GM18519 (cell line): ENCODE measurements around the gene CCDC124.
A peak's percentile ranks its signal among the peaks of the same experiment; 100 is the strongest.

Experiments used
- ATAC-seq: cut with Tn5 transposase; IDR thresholded peaks from one replicate; pipeline ENCODE4 v1.9.1; 2021; ENCODE audit warnings: mild to moderate bottlenecking, moderate library complexity; ENCODE audit not compliant: unreplicated experiment, low FRiP score

The CCDC124 gene

DNA sequence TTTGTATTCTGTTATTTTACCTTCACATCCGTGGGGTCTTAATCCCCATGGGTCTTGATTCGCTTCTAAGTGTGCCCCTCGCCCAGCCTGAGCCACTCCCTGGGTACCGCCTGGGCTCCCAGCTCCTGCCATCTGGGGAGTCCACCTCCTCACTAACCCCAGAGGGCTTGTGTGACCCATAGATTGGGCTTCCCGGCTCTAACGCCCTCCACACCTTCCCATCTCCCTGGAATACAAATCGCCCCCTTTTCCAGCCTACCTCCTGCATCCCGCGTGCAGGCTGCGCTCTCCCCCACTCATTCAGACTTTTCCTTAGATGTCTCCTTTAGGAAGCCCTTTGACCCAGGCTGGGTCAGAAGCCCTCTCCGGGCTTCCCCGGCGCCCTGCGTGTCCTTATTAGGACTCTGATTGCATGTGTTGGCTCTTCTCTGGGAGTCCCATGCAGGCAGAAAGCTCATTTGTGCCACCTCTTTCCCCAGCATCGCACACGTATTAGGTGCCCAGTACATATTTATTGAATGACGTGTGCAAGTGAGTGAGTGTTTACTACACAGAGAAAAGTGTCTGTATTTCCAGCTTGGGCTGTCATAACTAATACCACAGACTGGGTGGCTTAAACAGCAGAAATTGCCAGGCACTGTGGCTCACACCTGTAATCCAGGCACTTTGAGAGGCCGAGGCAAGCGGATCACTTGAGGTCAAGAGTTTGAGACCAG is 757 bp downstream of the CCDC124 start:
- ATAC-seq, result no peak

DNA sequence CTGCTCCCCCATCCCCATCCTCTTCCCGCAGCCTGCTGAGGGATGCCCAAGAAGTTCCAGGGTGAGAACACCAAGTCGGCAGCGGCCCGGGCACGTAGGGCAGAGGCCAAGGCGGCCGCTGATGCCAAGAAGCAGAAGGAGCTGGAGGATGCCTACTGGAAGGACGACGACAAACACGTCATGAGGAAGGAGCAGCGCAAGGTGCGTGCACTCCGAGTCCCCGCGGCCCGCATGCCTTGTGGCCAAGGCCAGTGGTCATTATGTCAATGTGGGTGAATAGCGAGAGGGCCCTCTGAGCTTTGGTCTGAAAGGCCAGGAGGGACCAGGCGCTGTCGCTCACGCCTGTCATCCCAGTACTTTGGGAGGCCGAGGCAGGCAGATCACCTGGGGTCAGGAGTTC is 3.6 kb downstream of the CCDC124 start:
- ATAC-seq, result no peak

DNA sequence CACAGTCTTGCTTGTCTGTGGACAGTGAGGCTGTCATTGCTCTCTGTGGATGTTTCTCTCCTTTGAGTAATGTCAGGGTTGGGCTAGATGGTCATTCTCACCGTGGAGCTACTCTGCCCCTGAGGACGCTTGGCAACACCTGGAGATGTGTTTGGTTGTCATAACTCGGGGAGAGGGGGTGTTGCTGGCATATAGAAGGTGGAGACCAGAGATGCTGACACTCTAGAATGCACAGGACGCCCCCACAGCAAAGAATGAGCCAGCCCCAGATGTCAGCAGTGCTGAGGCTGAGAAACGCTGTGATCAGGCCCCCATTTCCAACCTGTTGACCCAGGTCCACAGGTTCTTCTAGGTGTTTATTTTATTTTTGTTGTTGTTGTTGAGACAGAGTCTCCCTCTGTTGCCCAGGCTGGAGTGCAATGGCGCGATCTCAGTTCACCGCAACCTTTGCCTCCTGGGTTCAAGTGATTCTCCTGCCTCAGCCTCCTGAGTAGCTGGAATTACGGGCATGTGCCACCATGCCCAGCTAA is 4.6 kb downstream of the CCDC124 start:
- no peak for ATAC-seq

DNA sequence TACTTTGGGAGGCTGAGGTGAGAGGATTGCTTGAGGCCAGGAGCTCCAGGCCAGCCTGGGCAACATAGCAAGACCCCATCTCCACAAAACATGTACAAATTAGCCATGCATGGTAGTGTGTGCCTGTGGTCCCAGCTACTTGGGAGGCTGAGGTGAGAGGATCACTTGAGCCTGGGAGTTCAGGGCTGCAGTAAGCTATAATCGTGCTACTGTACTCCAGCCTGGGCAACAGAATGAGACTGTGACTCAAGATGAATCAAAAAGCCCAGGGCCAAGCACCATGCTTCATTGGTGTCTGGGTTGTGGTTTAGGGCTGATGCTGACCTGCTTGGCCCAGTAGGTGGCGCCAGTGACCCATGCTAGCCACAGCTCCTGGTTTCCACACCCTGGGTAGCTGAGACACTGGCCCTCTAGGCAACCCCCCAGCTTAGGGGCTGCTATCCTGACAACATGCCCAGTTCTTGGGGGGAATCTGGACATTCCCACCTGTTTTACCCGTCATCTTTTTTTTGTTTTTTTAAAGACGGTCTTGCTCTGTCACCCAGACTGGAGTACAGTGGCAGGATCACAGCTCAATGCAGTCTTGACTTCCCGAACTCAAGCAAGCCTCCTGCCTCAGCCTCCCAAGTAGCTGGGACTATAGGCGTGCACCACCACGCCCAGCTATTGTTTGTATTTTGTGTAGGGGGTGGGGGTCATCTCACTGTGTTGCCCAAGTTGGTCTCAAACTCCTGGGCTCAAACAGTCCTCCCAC is 5.5 kb downstream of the CCDC124 start:
- ATAC-seq, result no peak

DNA sequence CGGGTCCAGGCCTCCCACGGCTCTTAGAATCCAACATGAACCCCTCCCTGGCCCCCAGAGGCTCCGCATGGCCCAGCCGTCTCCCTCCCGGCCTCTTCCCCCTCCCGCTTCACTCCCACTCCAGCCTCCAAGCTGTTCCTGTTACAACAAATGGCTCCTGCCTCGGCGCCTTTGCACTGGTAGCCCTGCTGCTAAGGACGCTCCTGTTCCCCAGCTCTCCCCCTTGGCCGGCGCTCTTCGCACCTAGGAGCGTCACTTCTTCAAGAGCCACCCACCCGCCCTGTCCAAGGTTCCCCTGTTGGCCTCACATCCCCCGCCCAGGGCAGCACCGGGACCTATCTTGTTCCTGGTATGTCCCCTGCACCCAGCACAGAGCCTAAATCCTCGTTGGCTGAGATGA is 9.4 kb downstream of the CCDC124 start:
- ATAC-seq, result no peak

DNA sequence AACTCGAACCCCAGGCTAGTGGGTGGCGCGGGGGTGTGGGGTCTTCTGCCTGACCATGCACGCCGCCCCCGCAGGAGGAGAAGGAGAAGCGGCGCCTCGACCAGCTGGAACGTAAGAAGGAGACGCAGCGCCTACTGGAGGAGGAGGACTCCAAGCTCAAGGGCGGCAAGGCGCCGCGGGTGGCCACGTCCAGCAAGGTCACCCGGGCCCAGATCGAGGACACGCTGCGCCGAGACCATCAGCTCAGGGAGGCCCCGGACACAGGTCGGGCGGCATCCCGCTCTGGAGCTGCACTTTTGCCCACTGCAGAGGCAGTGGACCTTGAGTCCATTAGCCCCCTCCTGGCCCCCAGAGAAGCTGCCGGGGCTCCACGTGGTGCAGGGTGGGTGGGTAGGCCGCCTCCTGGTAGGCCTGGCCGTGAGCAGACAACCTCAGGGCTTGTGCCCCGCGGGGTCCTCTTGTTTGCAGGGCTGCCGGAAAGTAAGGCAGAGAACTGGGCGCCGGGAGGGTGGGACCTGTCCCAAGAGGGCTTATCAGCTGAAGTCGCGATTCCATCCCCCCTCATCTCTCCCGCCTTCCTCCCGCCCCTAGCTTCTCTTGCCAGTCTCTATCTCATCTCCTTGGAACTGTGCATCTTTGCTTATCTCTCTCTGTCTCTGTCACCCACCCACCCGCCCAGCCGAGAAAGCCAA is 9.9 kb downstream of the CCDC124 start:
- no peak for ATAC-seq

DNA sequence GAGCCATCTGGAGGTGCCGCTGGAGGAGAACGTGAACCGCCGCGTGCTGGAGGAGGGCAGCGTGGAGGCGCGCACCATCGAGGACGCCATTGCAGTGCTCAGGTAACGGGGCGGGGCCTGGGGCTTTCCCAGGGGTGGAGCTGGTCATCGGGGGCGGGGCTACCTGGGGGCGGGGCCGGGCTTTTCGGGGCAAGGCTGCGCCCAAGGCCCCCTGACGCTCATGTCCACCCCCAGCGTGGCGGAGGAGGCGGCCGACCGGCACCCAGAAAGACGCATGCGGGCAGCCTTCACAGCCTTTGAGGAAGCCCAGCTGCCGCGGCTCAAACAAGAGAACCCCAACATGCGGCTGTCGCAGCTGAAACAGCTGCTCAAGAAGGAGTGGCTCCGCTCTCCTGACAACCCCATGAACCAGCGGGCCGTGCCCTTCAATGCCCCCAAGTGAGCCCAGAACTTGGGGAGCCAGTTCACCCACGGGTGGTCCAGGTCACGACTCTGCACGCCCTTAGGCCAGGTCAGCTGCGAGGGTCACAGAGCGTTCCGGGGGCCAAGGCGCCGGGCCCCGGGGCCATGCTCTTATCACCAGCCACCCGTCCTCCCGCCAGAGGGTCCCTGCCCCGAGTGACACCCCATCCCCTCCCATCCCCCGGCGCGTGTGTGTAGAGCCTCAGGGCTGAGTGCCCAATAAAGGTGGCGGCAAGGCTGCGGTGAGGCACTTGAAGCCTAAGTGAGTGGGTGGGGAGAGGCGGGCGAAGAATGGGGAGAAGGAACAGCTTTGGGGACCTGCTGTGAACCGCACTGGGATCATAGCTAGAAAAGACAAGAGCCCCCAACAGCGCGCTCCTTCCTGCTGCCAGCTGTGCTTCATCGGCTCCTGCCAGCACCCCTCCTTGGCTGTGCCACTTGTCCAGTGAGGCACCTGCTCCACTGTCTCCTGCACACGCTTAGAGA is 10.7 kb downstream of the CCDC124 start:
- no peak for ATAC-seq

DNA sequence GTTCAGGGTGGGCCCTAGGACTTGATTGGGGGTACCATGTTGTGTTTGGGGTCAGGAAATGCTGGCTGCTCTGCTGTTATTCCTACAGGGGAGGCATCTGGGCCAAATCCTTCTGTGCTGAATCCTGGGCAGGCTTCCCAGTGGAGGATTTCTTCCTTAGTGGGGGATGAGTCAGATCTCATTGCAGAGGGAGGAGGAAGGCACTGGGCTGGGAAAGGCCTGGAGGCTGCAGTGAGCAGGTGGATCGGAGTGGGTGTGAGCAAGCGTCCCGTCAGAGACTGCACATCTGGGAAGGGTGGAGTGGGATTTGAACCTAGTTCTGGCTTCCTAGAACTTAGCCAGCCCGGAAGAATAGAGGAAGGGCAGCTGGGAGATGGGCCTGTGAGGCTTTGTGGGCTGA is 11.5 kb downstream of the CCDC124 start:
- no peak for ATAC-seq

DNA sequence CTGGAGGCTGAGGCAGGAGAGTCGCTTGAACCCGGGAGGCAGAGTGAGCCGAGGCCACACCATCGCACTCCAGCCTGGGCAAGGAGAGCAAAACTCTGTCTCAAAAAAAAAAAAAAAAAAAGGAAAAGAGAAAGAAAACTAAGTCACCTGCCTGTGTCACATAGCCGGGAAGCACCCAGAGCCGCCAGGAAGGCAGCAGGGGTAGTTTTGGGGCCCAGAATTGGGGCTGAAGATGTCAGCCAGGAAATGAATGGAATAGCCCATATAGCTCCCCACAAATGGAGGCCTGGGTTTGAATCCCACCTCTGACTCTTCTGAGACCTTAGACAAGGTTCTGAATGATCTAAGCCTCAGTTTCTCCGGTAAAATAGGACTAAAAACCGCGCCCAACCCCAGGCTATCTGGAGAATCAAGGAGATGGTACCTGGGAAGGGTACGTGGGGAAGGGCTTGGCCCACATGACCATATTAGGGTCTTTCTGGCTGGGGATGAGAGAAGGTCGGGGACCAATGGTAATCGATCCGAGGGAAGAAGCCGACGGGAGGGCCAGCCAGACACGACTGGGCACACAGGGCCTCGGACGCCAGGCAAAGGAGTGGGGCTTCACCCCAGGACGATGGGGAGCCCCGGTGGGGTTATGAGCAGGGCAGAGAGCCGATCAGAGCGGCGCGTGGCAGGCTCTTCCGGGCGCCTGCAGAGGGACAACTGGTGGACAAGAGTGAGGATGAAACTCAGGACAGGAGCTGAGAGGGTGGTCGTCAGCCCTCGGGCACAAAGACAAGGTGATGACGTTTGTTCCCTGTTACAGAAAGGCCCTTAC is 14.4 kb downstream of the CCDC124 start:
- peak; percentile 12 for ATAC-seq

DNA sequence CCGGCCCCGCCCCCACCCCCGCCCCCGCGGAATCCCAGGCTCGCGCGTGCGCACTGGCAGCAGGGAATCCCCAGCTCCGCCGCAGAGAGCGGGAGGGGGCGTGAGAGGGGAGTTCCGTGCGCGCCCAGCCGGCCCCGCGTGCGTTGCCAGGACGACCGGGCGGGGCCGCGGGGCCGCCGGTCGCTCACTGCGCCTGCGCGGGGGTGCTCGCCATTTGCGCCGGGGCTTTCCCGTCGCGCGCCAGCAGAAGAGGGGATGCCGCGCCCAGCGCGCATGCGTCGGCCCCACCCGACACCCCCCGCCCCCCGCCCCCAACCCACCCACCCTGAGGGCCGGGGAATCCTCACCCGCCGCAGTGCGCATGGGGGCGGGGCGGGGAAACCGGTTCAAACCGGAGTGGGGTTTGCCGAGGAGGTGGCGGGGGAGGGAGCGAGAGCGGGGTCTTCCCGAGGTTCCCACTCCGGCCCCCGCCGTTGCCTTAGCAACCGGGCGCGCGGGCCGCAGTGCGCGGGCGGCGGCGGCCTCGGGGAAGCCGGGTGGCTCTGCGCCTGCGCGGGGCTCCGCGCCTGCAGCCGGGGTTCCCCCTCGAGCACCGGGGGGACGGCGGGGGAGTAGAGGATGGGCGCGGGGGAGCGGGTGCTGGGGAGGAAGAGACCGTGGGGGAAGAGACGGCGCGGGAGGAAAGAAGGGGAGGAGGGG is 15.1 kb downstream of the CCDC124 start:
- peak; percentile 36 for ATAC-seq

DNA sequence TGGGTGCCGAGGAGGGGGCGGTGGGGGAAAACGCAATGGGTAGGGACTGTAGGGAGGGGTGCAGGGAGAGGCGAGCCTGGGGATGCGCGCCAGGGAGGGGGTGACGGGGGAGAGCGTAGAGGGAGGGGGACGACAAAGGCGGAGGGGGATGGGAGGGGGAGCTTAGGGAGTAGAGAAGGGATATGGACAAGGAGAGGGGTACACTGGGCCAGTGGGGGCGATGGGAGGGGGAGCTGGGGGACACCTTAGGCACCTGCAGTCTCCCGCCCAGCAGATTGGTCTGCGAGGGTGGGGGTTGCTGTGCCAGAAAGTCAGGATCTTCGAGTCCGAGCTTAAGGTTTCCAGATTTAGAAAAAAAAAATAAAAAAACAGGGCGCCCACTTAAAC is 15.7 kb downstream of the CCDC124 start:
- ATAC-seq, result no peak

DNA sequence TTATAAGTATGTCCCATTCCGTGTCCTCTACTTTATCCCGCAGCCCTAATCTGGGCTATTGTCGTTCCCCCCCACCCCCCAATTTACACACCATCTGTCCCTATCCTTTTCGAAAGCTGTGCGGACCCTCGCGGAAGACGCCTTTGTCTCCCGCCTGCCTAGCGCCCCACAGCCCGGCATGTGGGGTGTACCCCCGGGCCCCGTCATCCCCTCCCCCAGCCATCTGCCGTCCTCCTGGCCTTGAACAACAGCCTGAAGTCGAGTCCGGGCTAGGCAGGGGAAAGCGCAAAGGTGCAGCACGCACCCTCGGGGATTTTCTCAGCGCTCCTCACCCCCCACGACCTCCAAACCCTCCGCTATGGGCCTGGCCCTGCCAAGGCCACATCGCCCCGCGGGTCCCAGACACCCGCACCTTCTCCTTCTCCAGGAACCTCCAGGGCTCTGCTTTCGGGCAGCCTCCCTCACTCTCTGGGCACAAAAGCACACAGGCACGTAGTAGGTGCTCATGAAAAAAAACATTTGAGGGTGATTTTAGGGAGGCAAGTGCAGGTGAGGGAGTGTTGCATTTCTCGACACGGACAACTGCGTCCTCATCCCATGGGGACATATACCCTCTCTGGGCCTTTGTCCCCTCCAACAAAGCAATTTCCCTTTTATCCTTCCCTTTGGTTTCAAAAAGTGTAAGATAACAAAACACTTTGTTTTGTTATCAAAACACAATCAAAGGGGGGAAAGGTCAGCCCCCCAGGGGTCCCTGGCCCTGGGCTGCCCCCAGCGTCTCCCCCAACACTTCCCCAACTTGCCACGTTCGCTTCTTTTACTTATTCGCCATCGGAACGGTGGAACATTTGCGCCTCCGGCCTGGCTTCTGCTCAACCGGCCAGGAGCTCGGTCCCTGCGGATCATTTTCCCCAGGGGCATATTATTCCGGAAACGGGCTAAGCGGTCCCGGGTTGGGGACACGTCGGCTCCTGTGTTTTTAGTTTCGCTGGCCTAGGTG is 16.4 kb downstream of the CCDC124 start:
- ATAC-seq, result no peak

DNA sequence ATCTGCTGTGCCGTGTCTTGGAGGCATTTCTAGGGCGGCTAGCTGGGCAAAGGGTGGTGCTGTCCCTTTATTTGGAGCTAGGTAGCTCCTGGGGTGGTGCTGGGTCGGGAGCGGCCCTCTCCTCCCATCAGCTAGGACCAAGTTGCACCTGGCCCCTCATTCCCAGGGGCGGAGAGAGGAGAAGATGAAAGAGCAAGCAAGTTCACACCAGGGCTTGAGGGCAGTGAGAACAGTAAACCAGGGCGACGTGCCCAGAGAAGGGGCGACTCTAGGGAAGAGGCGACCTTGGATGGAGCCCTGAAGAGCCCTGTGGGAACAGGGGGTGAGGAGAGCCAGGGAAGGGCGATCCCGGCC is 17.1 kb downstream of the CCDC124 start:
- no peak for ATAC-seq

DNA sequence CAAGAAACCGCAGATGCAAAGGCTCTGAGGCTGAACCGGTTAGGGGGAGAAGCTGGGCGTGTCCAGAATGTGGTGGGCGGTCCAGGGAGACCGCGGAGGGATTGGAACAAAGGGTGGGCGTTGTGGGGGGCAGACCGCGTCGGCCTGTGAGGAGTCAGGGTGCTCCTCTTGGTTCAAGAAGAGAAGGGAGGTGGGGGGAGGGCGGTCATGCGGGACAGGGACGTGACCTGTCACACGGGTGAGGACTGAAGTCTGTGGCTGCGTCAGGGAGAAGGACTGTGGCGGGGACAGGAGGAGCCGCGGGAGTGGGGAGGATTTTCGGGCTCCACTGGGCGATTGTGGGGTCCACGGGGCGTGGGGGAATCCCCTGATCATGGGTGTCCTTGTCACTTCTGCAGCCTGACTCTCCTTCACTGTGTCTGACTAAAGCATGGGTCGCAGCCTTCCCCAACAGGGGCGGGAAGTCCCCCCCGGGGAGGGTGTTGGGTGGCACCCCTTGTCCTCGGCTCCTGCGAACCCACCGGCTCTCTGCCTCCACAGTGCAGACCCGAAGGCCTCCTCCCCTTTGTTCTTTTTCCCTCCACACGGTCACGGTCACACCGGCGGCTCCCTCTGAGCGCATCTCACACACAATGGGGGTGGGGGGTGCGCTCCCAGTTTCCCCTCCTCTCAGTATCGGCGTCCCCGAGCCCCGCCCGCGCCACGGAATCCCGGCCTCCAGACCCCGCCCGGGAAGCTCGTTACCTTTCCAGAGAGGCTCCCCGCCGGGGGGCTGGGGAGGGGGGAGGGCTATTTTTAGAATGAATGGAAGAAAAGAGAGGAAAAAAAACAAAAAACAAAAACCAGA is 17.7 kb downstream of the CCDC124 start:
- ATAC-seq, result no peak

DNA sequence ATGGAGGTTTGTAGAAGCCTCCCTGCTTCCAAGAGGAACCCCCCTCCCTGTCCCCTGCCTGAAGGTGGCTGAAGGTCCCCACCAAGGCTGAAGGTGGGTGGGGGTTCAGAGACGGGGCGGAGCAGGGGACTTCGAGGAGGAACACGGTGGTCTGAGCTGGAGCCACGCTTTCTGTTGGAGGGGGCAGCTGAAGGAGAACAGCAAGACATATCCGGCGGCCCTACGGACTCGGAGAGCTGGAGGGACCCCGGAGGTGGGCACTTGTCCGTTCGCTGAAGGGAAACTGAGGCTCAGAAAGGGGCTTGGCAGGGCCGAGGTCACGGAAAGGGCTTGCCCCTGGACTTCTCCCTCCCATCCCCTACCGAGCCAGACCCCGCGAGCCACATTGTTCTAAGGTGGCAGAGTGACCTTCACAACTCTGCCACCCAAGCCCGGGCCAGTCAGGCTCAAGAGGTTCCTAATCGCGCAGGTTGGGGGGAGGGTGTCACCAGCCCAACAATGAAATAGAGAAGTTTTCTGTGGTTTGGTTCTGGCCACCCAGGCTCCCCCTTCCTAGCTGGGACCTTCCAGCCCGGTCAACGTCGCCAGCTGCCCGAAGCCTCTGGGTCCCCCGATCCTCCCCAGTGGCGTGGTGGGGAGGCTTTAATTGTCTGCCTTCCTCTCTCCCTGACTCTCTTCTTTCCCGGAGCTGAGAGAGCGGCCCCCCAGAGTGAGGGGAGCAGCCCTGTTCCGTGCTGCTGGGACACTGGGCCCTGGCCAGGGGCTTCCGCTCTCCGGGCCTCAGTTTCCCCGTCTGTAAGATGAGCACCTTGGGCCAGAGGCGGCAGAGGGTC is 18.6 kb downstream of the CCDC124 start:
- no peak for ATAC-seq
